WTC11 (cell line): ENCODE data around the gene NAT16.

Experiments used
- CBFB ChIP-seq: sonication (generic); formaldehyde crosslinking; IDR thresholded peaks from 2 replicates; pipeline ENCODE4 v1.8.1; 2022; ENCODE audit warnings: mild to moderate bottlenecking, low read depth, missing genetic modification reagents
- FOXP1 ChIP-seq: sonication (generic); formaldehyde crosslinking; IDR thresholded peaks from 2 replicates; pipeline ENCODE4 v1.8.0; 2022; ENCODE audit warnings: missing genetic modification reagents, mild to moderate bottlenecking, moderate library complexity, borderline replicate concordance
- SMAD3 ChIP-seq: sonication (generic); formaldehyde crosslinking; IDR thresholded peaks from 2 replicates; pipeline ENCODE4 v1.8.0; 2022; ENCODE audit warnings: missing genetic modification reagents, mild to moderate bottlenecking, borderline replicate concordance
- TEAD1 ChIP-seq: sonication (generic); formaldehyde crosslinking; IDR thresholded peaks from 2 replicates; pipeline ENCODE4 v1.8.0; 2022; ENCODE audit warnings: mild to moderate bottlenecking, missing genetic modification reagents
- TF ChIP-seq, protein P1 (sequence below): fragments of 200-600 bp; IDR thresholded peaks from 2 replicates; pipeline ENCODE4 v1.8.0; 2022; ENCODE audit warnings: antibody characterized with exemption
- TF ChIP-seq, protein P2 (sequence below): sonication (generic); formaldehyde crosslinking; IDR thresholded peaks from 2 replicates; pipeline ENCODE4 v1.8.1; 2022; ENCODE audit warnings: missing genetic modification reagents, borderline replicate concordance
- TF ChIP-seq, protein P3 (sequence below): sonication (generic); formaldehyde crosslinking; IDR thresholded peaks from 2 replicates; pipeline ENCODE4 v1.8.1; 2023; ENCODE audit warnings: mild to moderate bottlenecking, missing genetic modification reagents, borderline replicate concordance

DNA sequence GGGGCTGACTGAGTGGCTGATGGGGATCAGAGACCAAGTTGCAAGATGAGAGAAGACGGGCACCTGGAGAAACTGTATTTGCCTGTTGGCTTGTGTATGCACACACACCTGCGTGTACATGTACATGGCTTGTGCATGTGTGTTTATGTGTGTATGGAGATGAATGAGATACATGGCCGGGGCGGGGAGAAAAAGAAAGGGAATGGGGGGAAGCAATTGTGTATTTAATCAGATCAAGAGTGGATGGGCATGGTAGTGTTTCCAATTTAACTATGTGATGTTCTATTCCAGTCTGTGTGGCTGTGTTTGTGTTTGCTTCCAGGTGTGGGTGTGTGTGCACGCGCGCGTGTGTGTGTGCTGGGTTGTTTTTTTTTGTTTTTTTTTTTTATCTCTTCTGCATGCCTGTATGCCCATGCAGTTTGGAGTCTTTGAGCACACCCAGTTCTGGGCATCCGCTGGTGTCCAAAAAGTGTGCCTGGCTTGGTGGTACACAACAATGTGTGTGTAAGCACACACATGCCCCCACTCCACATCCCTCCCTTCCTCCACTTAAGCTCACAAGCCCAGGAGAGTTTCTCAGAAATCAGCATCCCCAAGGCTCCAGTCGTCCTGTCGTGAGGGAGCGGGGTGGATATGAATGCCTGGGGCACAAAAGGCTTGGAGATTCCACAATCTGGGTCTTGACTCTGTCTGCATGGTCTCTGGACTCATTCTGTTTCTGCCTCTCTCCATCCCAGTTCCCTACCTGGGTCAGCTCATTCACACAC lies 12.3 kb downstream of the NAT16 start:
- TF ChIP-seq, protein P1, sequence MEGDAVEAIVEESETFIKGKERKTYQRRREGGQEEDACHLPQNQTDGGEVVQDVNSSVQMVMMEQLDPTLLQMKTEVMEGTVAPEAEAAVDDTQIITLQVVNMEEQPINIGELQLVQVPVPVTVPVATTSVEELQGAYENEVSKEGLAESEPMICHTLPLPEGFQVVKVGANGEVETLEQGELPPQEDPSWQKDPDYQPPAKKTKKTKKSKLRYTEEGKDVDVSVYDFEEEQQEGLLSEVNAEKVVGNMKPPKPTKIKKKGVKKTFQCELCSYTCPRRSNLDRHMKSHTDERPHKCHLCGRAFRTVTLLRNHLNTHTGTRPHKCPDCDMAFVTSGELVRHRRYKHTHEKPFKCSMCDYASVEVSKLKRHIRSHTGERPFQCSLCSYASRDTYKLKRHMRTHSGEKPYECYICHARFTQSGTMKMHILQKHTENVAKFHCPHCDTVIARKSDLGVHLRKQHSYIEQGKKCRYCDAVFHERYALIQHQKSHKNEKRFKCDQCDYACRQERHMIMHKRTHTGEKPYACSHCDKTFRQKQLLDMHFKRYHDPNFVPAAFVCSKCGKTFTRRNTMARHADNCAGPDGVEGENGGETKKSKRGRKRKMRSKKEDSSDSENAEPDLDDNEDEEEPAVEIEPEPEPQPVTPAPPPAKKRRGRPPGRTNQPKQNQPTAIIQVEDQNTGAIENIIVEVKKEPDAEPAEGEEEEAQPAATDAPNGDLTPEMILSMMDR = no peak
- TF ChIP-seq, protein P2, sequence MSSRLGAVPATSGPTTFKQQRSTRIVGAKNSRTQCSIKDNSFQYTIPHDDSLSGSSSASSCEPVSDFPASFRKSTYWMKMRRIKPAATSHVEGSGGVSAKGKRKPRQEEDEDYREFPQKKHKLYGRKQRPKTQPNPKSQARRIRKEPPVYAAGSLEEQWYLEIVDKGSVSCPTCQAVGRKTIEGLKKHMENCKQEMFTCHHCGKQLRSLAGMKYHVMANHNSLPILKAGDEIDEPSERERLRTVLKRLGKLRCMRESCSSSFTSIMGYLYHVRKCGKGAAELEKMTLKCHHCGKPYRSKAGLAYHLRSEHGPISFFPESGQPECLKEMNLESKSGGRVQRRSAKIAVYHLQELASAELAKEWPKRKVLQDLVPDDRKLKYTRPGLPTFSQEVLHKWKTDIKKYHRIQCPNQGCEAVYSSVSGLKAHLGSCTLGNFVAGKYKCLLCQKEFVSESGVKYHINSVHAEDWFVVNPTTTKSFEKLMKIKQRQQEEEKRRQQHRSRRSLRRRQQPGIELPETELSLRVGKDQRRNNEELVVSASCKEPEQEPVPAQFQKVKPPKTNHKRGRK = no peak
- TF ChIP-seq CBFB (CRISPR knock-in tag) (no peak), TEAD1 (CRISPR knock-in tag) (no peak), SMAD3 (CRISPR knock-in tag) (no peak), FOXP1 (no peak)
- TF ChIP-seq, protein P3, sequence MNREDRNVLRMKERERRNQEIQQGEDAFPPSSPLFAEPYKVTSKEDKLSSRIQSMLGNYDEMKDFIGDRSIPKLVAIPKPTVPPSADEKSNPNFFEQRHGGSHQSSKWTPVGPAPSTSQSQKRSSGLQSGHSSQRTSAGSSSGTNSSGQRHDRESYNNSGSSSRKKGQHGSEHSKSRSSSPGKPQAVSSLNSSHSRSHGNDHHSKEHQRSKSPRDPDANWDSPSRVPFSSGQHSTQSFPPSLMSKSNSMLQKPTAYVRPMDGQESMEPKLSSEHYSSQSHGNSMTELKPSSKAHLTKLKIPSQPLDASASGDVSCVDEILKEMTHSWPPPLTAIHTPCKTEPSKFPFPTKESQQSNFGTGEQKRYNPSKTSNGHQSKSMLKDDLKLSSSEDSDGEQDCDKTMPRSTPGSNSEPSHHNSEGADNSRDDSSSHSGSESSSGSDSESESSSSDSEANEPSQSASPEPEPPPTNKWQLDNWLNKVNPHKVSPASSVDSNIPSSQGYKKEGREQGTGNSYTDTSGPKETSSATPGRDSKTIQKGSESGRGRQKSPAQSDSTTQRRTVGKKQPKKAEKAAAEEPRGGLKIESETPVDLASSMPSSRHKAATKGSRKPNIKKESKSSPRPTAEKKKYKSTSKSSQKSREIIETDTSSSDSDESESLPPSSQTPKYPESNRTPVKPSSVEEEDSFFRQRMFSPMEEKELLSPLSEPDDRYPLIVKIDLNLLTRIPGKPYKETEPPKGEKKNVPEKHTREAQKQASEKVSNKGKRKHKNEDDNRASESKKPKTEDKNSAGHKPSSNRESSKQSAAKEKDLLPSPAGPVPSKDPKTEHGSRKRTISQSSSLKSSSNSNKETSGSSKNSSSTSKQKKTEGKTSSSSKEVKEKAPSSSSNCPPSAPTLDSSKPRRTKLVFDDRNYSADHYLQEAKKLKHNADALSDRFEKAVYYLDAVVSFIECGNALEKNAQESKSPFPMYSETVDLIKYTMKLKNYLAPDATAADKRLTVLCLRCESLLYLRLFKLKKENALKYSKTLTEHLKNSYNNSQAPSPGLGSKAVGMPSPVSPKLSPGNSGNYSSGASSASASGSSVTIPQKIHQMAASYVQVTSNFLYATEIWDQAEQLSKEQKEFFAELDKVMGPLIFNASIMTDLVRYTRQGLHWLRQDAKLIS (CRISPR knock-in tag) = no peak
